Measurements from ENCODE around the gene RTN4R.
A peak's percentile ranks its signal among the peaks of the same experiment; 100 is the strongest.
"Not testable (repeated sequence)": the region's sequence is repeated elsewhere in the genome, so short reads cannot be mapped to it uniquely, and the experiment has no call there.

Gene RTN4R

GRCh38 chr22:20268279-20269012 is at the start of gene RTN4R:
Gene RTN4R (minus strand): TSS chr22:20268318. CDS start chr22:20268092, 226 bp downstream.
- DNase-seq: peak; percentile 56

GRCh38 chr22:20317402-20318042 is 49.4 kb upstream of the RTN4R start:
- not testable (repeated sequence) for DNase-seq

GRCh38 chr22:20316844-20317401 is 48.8 kb upstream of the RTN4R start:
- DNase-seq: no peak

- DNase-seq: no peak
These were observed 48.2 kb upstream of the RTN4R start for GRCh38 chr22:20316217-20316843.

- no peak for DNase-seq
These were observed 47.5 kb upstream of the RTN4R start for GRCh38 chr22:20315337-20316216.

GRCh38 chr22:20314741-20315336 is 46.7 kb upstream of the RTN4R start:
- DNase-seq: not testable (repeated sequence)

- DNase-seq: not testable (repeated sequence)
These were observed 46.1 kb upstream of the RTN4R start for GRCh38 chr22:20314206-20314605.

GRCh38 chr22:20313306-20314077 is 45.4 kb upstream of the RTN4R start:
- not testable (repeated sequence) for DNase-seq

- no peak for DNase-seq
These were observed 44.5 kb upstream of the RTN4R start for GRCh38 chr22:20312396-20313191.

- not testable (repeated sequence) for DNase-seq
These were observed 43.3 kb upstream of the RTN4R start for GRCh38 chr22:20311249-20312062.

- DNase-seq: not testable (repeated sequence)
These were observed 42.7 kb upstream of the RTN4R start for GRCh38 chr22:20310773-20311172.

- not testable (repeated sequence) for DNase-seq
These were observed 42.1 kb upstream of the RTN4R start for GRCh38 chr22:20310180-20310579.

- DNase-seq: not testable (repeated sequence)
These were observed 40.9 kb upstream of the RTN4R start for GRCh38 chr22:20308806-20309650.

GRCh38 chr22:20307448-20308447 is 39.6 kb upstream of the RTN4R start:
- DNase-seq: not testable (repeated sequence)

GRCh38 chr22:20306646-20307447 is 38.7 kb upstream of the RTN4R start:
- not testable (repeated sequence) for DNase-seq

Data from EL (cell line).